ENCODE data around the gene NEGR1.

GRCh38 chr1:71509051-71509595, 773.2 kb downstream of the NEGR1 start:
- TF ChIP-seq, protein P1, sequence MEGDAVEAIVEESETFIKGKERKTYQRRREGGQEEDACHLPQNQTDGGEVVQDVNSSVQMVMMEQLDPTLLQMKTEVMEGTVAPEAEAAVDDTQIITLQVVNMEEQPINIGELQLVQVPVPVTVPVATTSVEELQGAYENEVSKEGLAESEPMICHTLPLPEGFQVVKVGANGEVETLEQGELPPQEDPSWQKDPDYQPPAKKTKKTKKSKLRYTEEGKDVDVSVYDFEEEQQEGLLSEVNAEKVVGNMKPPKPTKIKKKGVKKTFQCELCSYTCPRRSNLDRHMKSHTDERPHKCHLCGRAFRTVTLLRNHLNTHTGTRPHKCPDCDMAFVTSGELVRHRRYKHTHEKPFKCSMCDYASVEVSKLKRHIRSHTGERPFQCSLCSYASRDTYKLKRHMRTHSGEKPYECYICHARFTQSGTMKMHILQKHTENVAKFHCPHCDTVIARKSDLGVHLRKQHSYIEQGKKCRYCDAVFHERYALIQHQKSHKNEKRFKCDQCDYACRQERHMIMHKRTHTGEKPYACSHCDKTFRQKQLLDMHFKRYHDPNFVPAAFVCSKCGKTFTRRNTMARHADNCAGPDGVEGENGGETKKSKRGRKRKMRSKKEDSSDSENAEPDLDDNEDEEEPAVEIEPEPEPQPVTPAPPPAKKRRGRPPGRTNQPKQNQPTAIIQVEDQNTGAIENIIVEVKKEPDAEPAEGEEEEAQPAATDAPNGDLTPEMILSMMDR (IDR thresholded peaks at IDR 0.05) = no peak
- TF ChIP-seq POLR2A (IDR thresholded peaks at IDR 0.05) (no peak), EP300 (IDR thresholded peaks at IDR 0.05) (no peak)

Measured in ovary (tissue), 3 donors.